Measurements from ENCODE around the gene HDAC9.

The HDAC9 gene

GRCh38 chr7:18534481-18534880 lies 38.9 kb downstream of the HDAC9 start:
- no peak for DNase-seq (ENCODE audit: low spot score)

GRCh38 chr7:18535810-18536415 lies 40.4 kb downstream of the HDAC9 start:
- TF ChIP-seq CTCF (IDR thresholded peaks at IDR 0.05; ENCODE audit: extremely low read depth, missing control alignments) = no peak
- DNase-seq (ENCODE audit: low spot score) = no peak

More at GRCh38 chr7:18534481-18534880, 38.9 kb downstream of the HDAC9 start:
- no peak for TF ChIP-seq CTCF (IDR thresholded peaks at IDR 0.05; ENCODE audit: extremely low read depth, missing control alignments)

- no peak for TF ChIP-seq CTCF (IDR thresholded peaks at IDR 0.05; ENCODE audit: extremely low read depth, missing control alignments)
- DNase-seq (ENCODE audit: low spot score) = no peak
Observed at GRCh38 chr7:18536486-18536885, 40.9 kb downstream of the HDAC9 start.

GRCh38 chr7:18538554-18539250 lies 43.2 kb downstream of the HDAC9 start:
- no peak for TF ChIP-seq CTCF (IDR thresholded peaks at IDR 0.05; ENCODE audit: extremely low read depth, missing control alignments)
- DNase-seq (ENCODE audit: low spot score) = peak; percentile 8

- TF ChIP-seq CTCF (IDR thresholded peaks at IDR 0.05; ENCODE audit: extremely low read depth, missing control alignments) = no peak
- no peak for DNase-seq (ENCODE audit: low spot score)
Observed at GRCh38 chr7:18540396-18540795, 44.8 kb downstream of the HDAC9 start.

- DNase-seq (ENCODE audit: low spot score) = no peak
Observed at GRCh38 chr7:18541181-18541870, 45.8 kb downstream of the HDAC9 start.

More at GRCh38 chr7:18541181-18541870, 45.8 kb downstream of the HDAC9 start:
- no peak for TF ChIP-seq CTCF (IDR thresholded peaks at IDR 0.05; ENCODE audit: extremely low read depth, missing control alignments)
